Mesendoderm (in vitro differentiated cells): ENCODE data around the gene LAD1. TPM values are rescaled to one million over a fixed set of nuclear protein-coding genes. Genes with fewer than 3 reads are reported as not detected.

Experiments
- DNase-seq: peaks from one replicate; pipeline ENCODE4 v3.0.0; 2013
- H2AK5ac ChIP-seq: 2 replicates; pipeline ENCODE4 v1.6.1; 2013; ENCODE audit warnings: low read length, inconsistent platforms
- H2BK120ac ChIP-seq: 2 replicates; pipeline ENCODE4 v1.6.1; 2013; ENCODE audit warnings: low read depth, mild to moderate bottlenecking, low read length, moderate library complexity, mixed read lengths
- H2BK15ac ChIP-seq: replicated peaks from 2 replicates; pipeline ENCODE4 v1.6.1; 2013; ENCODE audit warnings: low read depth, mild to moderate bottlenecking, moderate library complexity
- H2BK5ac ChIP-seq: 2 replicates; pipeline ENCODE4 v1.6.1; 2013; ENCODE audit warnings: low read length, inconsistent platforms
- H3K18ac ChIP-seq: 2 replicates; pipeline ENCODE4 v1.6.1; 2013; ENCODE audit warnings: mild to moderate bottlenecking, low read length, mixed read lengths
- H3K23ac ChIP-seq: one replicate; pipeline ENCODE4 v1.6.1; 2013; ENCODE audit warnings: low read length
- H3K27ac ChIP-seq: 2 replicates; pipeline ENCODE4 v1.5.1; 2013; ENCODE audit warnings: low read depth, mild to moderate bottlenecking, inconsistent platforms, low read length, moderate library complexity
- H3K27me3 ChIP-seq: 2 replicates; pipeline ENCODE4 v1.6.1; 2013; ENCODE audit warnings: low read length, control low read depth, mild to moderate bottlenecking, inconsistent platforms; ENCODE audit not compliant: insufficient read depth, poor library complexity
- H3K36me3 ChIP-seq: 2 replicates; pipeline ENCODE4 v1.6.1; 2013; ENCODE audit warnings: low read length, inconsistent platforms; ENCODE audit not compliant: control insufficient read depth, insufficient read depth
- H3K4ac ChIP-seq: one replicate; pipeline ENCODE4 v1.6.1; 2013; ENCODE audit warnings: low read depth, mild to moderate bottlenecking, low read length, moderate library complexity
- H3K4me1 ChIP-seq: 2 replicates; pipeline ENCODE4 v1.6.1; 2013; ENCODE audit warnings: low read depth, low read length, inconsistent platforms; ENCODE audit not compliant: control insufficient read depth
- H3K4me2 ChIP-seq: 2 replicates; pipeline ENCODE4 v1.6.1; 2013; ENCODE audit warnings: low read length
- H3K4me3 ChIP-seq: 2 replicates; pipeline ENCODE4 v1.5.1; 2013; ENCODE audit warnings: mild to moderate bottlenecking, low read length
- H3K56ac ChIP-seq: one replicate; pipeline ENCODE4 v1.6.1; 2013; ENCODE audit warnings: low read length
- H3K79me1 ChIP-seq: 2 replicates; pipeline ENCODE4 v1.6.1; 2013; ENCODE audit warnings: low read length, inconsistent platforms
- H3K79me2 ChIP-seq: 2 replicates; pipeline ENCODE4 v1.6.1; 2013; ENCODE audit warnings: mild to moderate bottlenecking, low read length; ENCODE audit not compliant: control insufficient read depth, insufficient read depth
- H3K9ac ChIP-seq: 2 replicates; pipeline ENCODE4 v1.6.1; 2013; ENCODE audit warnings: low read length, inconsistent platforms
- H4K5ac ChIP-seq: one replicate; pipeline ENCODE4 v1.6.1; 2013; ENCODE audit warnings: low read length
- H4K8ac ChIP-seq: one replicate; pipeline ENCODE4 v1.6.1; 2013; ENCODE audit warnings: low read depth, mild to moderate bottlenecking, control low read depth, low read length, moderate library complexity
- WGBS: extraction: QIAGEN DNeasy Blood & Tissue Kit; methylation state at CpG from one replicate; pipeline ENCODE4 v1.1.7; 2013; ENCODE audit warnings: low lambda C conversion rate, missing lambda C conversion rate; ENCODE audit not compliant: insufficient coverage; ENCODE audit errors: extremely low coverage; 5-methylcytosine and 5-hydroxymethylcytosine counted together
- polyA plus RNA-seq, 2 experiments: library from polyadenylated mRNA; stranded (reverse); fragments of 200-250 nt; gene quantifications; one replicate each; pipeline ENCODE4 v1.2.3, GENCODE V29; 2013

LAD1 gene
- 35.3 TPM for polyA plus RNA-seq (2013, experiment 1 of 2)
- polyA plus RNA-seq (2013, experiment 2 of 2): 35.8 TPM

- H3K79me1 ChIP-seq: no peaks in the 10 kb centered on the region
- H3K56ac ChIP-seq: peak within 1 kb of the TSS; percentile 87
- peak within 1 kb of the TSS; percentile 85 for H3K23ac ChIP-seq
- H3K27me3 ChIP-seq: no peaks in the 10 kb centered on the region
- H4K8ac ChIP-seq: no peak within 1 kb of the TSS
- peak within 1 kb of the TSS; percentile 94 for H3K4ac ChIP-seq
- peak within 1 kb of the TSS; percentile 75 for H2BK15ac ChIP-seq
- no peak for DNase-seq
- H2AK5ac ChIP-seq: no peak within 1 kb of the TSS
- no CpG with 5 or more reads among the region's 25 CpGs for WGBS
- peak within 1 kb of the TSS; percentile 79 for H3K4me2 ChIP-seq
- no peak within 1 kb of the TSS for H3K27ac ChIP-seq
- peak within 1 kb of the TSS; percentile 65 for H3K18ac ChIP-seq
- H3K9ac ChIP-seq: peak within 1 kb of the TSS; percentile 83
- H4K5ac ChIP-seq: no peak within 1 kb of the TSS
- no peak within 1 kb of the TSS for H2BK120ac ChIP-seq
- peaks cover 4% of the 10 kb centered on the region for H3K4me1 ChIP-seq
- peak within 1 kb of the TSS; percentile 4 for H3K4me3 ChIP-seq
- H3K79me2 ChIP-seq: no peaks in the 10 kb centered on the region
- H3K36me3 ChIP-seq: no peaks in the 10 kb centered on the region
- H2BK5ac ChIP-seq: no peak within 1 kb of the TSS
These were observed at the start of gene LAD1 for GRCh38 chr1:201399018-201399351. Gene LAD1 (minus strand): TSS chr1:201399324. CDS start chr1:201399306, 18 bp downstream.

- DNase-seq: peak; percentile 88
- H3K27me3 ChIP-seq: no peaks in the 10 kb centered on the region
- H4K8ac ChIP-seq: no peak overlapping the region
- H2BK5ac ChIP-seq: no peak overlapping the region
- H3K4me3 ChIP-seq: no peak overlapping the region
- H3K18ac ChIP-seq: no peak overlapping the region
- no peaks in the 10 kb centered on the region for H3K79me2 ChIP-seq
- no peak overlapping the region for H2BK120ac ChIP-seq
- H2AK5ac ChIP-seq: no peak overlapping the region
- WGBS: no CpG with 5 or more reads among the region's 20 CpGs
- no peak overlapping the region for H3K4me2 ChIP-seq
- no peak overlapping the region for H4K5ac ChIP-seq
- H3K79me1 ChIP-seq: no peaks in the 10 kb centered on the region
- H3K56ac ChIP-seq: peak overlapping the region; percentile 26
- no peak overlapping the region for H3K4ac ChIP-seq
- H3K27ac ChIP-seq: no peak overlapping the region
- no peak overlapping the region for H3K9ac ChIP-seq
- peaks cover 4% of the 10 kb centered on the region for H3K4me1 ChIP-seq
- H3K23ac ChIP-seq: no peak overlapping the region
- no peak overlapping the region for H2BK15ac ChIP-seq
- H3K36me3 ChIP-seq: no peaks in the 10 kb centered on the region
These were observed 49.1 kb upstream of the LAD1 start for GRCh38 chr1:201447903-201448871.

- no peak overlapping the region for H3K56ac ChIP-seq
These were observed 46.2 kb upstream of the LAD1 start for GRCh38 chr1:201445310-201445709.

GRCh38 chr1:201444792-201445191 is 45.7 kb upstream of the LAD1 start:
- Histone ChIP-seq H3K4me2 (no peak overlapping the region), H2BK15ac (no peak overlapping the region), H3K56ac (no peak overlapping the region), H3K9ac (no peak overlapping the region), H3K27me3 (no peaks in the 10 kb centered on the region), H3K4me1 (no peaks in the 10 kb centered on the region), H3K79me2 (no peaks in the 10 kb centered on the region), H2BK120ac (no peak overlapping the region), H4K8ac (no peak overlapping the region), H3K23ac (no peak overlapping the region), H3K4ac (no peak overlapping the region), H4K5ac (no peak overlapping the region), H3K79me1 (no peaks in the 10 kb centered on the region), H3K27ac (no peak overlapping the region), H2AK5ac (no peak overlapping the region), H3K18ac (no peak overlapping the region), H3K4me3 (no peak overlapping the region), H2BK5ac (no peak overlapping the region), H3K36me3 (no peaks in the 10 kb centered on the region)
- DNase-seq: peak; percentile 53
- no CpG with 5 or more reads among the region's 4 CpGs for WGBS

More at GRCh38 chr1:201445310-201445709, 46.2 kb upstream of the LAD1 start:
- Histone ChIP-seq H3K23ac (no peak overlapping the region), H3K4me1 (no peaks in the 10 kb centered on the region), H3K4ac (no peak overlapping the region), H3K4me3 (no peak overlapping the region), H2BK15ac (no peak overlapping the region), H2AK5ac (no peak overlapping the region), H3K79me1 (no peaks in the 10 kb centered on the region), H3K79me2 (no peaks in the 10 kb centered on the region), H3K36me3 (no peaks in the 10 kb centered on the region), H3K27ac (no peak overlapping the region), H2BK5ac (no peak overlapping the region), H3K18ac (no peak overlapping the region), H2BK120ac (no peak overlapping the region), H4K8ac (no peak overlapping the region), H4K5ac (no peak overlapping the region), H3K9ac (no peak overlapping the region), H3K4me2 (no peak overlapping the region), H3K27me3 (no peaks in the 10 kb centered on the region)
- no peak for DNase-seq
- no CpG with 5 or more reads among the region's 6 CpGs for WGBS

- no peak overlapping the region for H3K23ac ChIP-seq
- no peak overlapping the region for H2BK5ac ChIP-seq
- no peak overlapping the region for H2BK15ac ChIP-seq
- H2AK5ac ChIP-seq: no peak overlapping the region
- DNase-seq: no peak
- H3K79me1 ChIP-seq: no peaks in the 10 kb centered on the region
- no peak overlapping the region for H3K4me3 ChIP-seq
- H3K4ac ChIP-seq: no peak overlapping the region
- WGBS: no CpG with 5 or more reads among the region's 7 CpGs
- no peak overlapping the region for H3K9ac ChIP-seq
- no peaks in the 10 kb centered on the region for H3K27me3 ChIP-seq
- H3K79me2 ChIP-seq: no peaks in the 10 kb centered on the region
- no peaks in the 10 kb centered on the region for H3K36me3 ChIP-seq
- H3K4me2 ChIP-seq: no peak overlapping the region
- H4K8ac ChIP-seq: no peak overlapping the region
- H3K56ac ChIP-seq: no peak overlapping the region
- H2BK120ac ChIP-seq: no peak overlapping the region
- H4K5ac ChIP-seq: no peak overlapping the region
- no peak overlapping the region for H3K27ac ChIP-seq
- no peak overlapping the region for H3K18ac ChIP-seq
- no peaks in the 10 kb centered on the region for H3K4me1 ChIP-seq
These were observed 44.6 kb upstream of the LAD1 start for GRCh38 chr1:201443747-201444146.
